Cardiac muscle cell (in vitro differentiated cells and primary cell): Measurements from ENCODE around the gene FKBP2. TPM values are rescaled to one million over a fixed set of nuclear protein-coding genes. Genes with fewer than 3 reads are reported as not detected.

Experiments
- DNase-seq, 2 donors: peaks; one replicate each; pipeline versions ENCODE4 v3.0.0 to v3.0.0-alpha.2; 2010 to 2017; ENCODE audit warnings: low read depth in 1 of 2, low spot score in 1 of 2
- H3K27ac ChIP-seq: fragments of 200-600 bp; sonication (generic); 2 replicates; pipeline ENCODE4 v1.5.1; 2016
- H3K27me3 ChIP-seq: fragments of 200-600 bp; sonication (generic); 2 replicates; pipeline ENCODE4 v1.6.0; 2016; ENCODE audit warnings: control low read depth
- H3K36me3 ChIP-seq: fragments of 200-600 bp; sonication (generic); 2 replicates; pipeline ENCODE4 v1.5.1; 2016; ENCODE audit warnings: control low read depth
- H3K4me1 ChIP-seq: fragments of 200-600 bp; sonication (generic); 2 replicates; pipeline ENCODE4 v1.8.1; 2017; ENCODE audit warnings: low read depth, mild to moderate bottlenecking, mixed run types
- H3K4me3 ChIP-seq: fragments of 200-600 bp; sonication (generic); 2 replicates; pipeline ENCODE4 v1.5.1; 2016; ENCODE audit warnings: mild to moderate bottlenecking
- H3K9me3 ChIP-seq: fragments of 200-600 bp; sonication (generic); 2 replicates; pipeline ENCODE4 v1.5.1; 2017; ENCODE audit warnings: low read depth, mild to moderate bottlenecking, control low read depth
- CTCF ChIP-seq: IDR thresholded peaks from 2 replicates; pipeline ENCODE4 v1.5.1; 2012; ENCODE audit warnings: low read depth, mild to moderate bottlenecking, low read length
- polyA plus RNA-seq: library from polyadenylated mRNA; unstranded; fragments of >200 nt; fragmentation: Nextera tagmentation; extraction: Ambion mirVana; gene quantifications from 2 replicates; pipeline ENCODE4 v1.2.1, GENCODE V29; 2016
- total RNA-seq: library from RNA; depleted of rRNA; stranded (reverse); fragments of >200 nt; gene quantifications from 2 replicates; pipeline ENCODE4 v1.2.3, GENCODE V29; 2016

The FKBP2 gene
- total and polyA plus RNA-seq, 2 experiments from 2014 or later, result 102 to 321 TPM

GRCh38 chr11:64284962-64285884 lies 44.3 kb downstream of the FKBP2 start, which contains the start of gene GPR137:
Gene GPR137, plus strand, starts transcription at chr11:64285848. Its CDS starts 677 bp downstream, at chr11:64286525.
- Histone ChIP-seq H3K27me3 (peaks cover 12% of the 10 kb centered on the region), H3K9me3 (no peaks in the 10 kb centered on the region), H3K27ac (peak within 1 kb of the TSS; percentile 81), H3K4me3 (peak within 1 kb of the TSS; percentile 87), H3K4me1 (no peaks in the 10 kb centered on the region), H3K36me3 (peaks cover 5% of the 10 kb centered on the region)
- DNase-seq, result peak; percentile 74 to 85
- TF ChIP-seq CTCF, result no peak

- TF ChIP-seq CTCF, result no peak
- Histone ChIP-seq H3K4me3 (peak overlapping the region; percentile 87), H3K4me1 (no peaks in the 10 kb centered on the region), H3K27ac (no peak overlapping the region), H3K9me3 (no peaks in the 10 kb centered on the region), H3K36me3 (peaks cover 5% of the 10 kb centered on the region), H3K27me3 (peaks cover 21% of the 10 kb centered on the region)
- no peak for DNase-seq
Observed at GRCh38 chr11:64285885-64286800, 45.2 kb downstream of the FKBP2 start.

GRCh38 chr11:64286801-64287159 lies 45.9 kb downstream of the FKBP2 start:
- Histone ChIP-seq H3K4me3 (no peak overlapping the region), H3K27me3 (peaks cover 28% of the 10 kb centered on the region), H3K36me3 (peaks cover 4% of the 10 kb centered on the region), H3K9me3 (no peaks in the 10 kb centered on the region), H3K27ac (no peak overlapping the region), H3K4me1 (no peaks in the 10 kb centered on the region)
- no peak for DNase-seq
- TF ChIP-seq CTCF, result no peak

- no peak overlapping the region for H3K4me3 ChIP-seq
- H3K9me3 ChIP-seq, result no peaks in the 10 kb centered on the region
- H3K36me3 ChIP-seq, result no peaks in the 10 kb centered on the region
- no peaks in the 10 kb centered on the region for H3K4me1 ChIP-seq
- H3K27me3 ChIP-seq, result peaks cover 38% of the 10 kb centered on the region
- DNase-seq, result no peak
- TF ChIP-seq CTCF, result no peak
- H3K27ac ChIP-seq, result no peak overlapping the region
Observed at GRCh38 chr11:64287676-64288352, 46.9 kb downstream of the FKBP2 start.

- H3K9me3 ChIP-seq, result no peaks in the 10 kb centered on the region
- H3K36me3 ChIP-seq, result no peaks in the 10 kb centered on the region
- no peak for DNase-seq
- no peak for TF ChIP-seq CTCF
- peaks cover 43% of the 10 kb centered on the region for H3K27me3 ChIP-seq
- no peak overlapping the region for H3K4me3 ChIP-seq
- no peak overlapping the region for H3K27ac ChIP-seq
- H3K4me1 ChIP-seq, result no peaks in the 10 kb centered on the region
Observed at GRCh38 chr11:64288353-64288750, 47.5 kb downstream of the FKBP2 start.
